SH-SY5Y (cell line): ENCODE results near the gene PBX2.

Experiments used
- GATA2 ChIP-seq: IDR thresholded peaks from 2 replicates; pipeline ENCODE4 v1.6.1; 2011; ENCODE audit warnings: mild to moderate bottlenecking, low read depth, low read length
- GATA3 ChIP-seq: IDR thresholded peaks from 2 replicates; pipeline ENCODE4 v1.6.1; 2011; ENCODE audit warnings: low read depth, mild to moderate bottlenecking, low read length, moderate library complexity

DNA sequence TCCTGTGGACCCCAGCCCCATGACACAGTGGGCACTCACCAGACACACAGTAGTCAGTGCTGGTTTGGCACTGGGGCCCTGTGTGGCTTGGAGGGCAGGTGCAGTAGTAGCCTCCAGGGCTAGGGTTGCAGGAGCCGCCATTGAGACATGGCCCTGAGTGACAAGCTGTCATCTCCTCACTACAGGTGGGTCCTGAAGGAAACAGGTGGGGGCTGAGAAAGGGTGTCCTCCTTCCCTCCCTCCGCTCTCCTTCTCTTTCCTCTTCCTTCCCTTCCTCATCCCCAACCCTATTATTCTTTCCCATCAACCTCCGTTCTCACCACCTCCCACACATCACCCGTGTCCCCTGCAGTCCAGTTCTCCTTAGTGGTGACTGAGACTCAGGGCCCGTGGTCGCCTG, 23.6 kb upstream of the PBX2 start:
- TF ChIP-seq GATA3 (no peak), GATA2 (no peak)
